ENCODE results near the gene CCDC28B.

Gene CCDC28B

GRCh38 chr1:32221980-32222755 is 21.8 kb downstream of the CCDC28B start, which contains the start of the genes EIF3I and TMEM234:
Gene EIF3I (plus strand): TSS chr1:32222407. CDS start chr1:32222442, 35 bp downstream.
Gene TMEM234 (minus strand): TSS chr1:32222353. CDS start chr1:32222322, 31 bp downstream.
- DNase-seq (ENCODE audit: low read depth): peak; percentile 91
- TF ChIP-seq CTCF (IDR thresholded peaks at IDR 0.05; ENCODE audit: insufficient read depth, low read depth, low read length, missing control alignments): no peak
- peak within 1 kb of the TSS; percentile 89 for H3K4me3 ChIP-seq (ENCODE audit: low read depth, low read length)

DNA sequence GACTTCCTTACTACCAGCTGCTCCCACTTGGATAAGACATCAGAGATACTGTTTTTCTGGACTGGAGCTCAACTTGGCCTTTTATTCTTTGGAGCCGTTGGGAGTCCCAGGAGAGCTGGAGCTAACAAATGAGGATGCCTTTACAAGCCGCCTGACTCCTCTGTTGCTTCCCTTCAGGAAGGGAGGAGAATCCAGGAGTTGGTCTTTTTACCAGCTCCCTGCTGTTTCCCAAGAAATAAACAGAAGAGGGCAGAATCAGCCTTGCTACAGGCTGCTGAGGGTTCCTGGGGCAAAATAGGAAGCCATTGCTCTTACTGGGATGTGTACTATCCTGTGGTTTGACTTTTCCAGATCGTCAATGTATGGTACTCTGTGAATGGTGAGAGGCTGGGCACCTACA is 23.3 kb downstream of the CCDC28B start:
- no peak for TF ChIP-seq CTCF (IDR thresholded peaks at IDR 0.05; ENCODE audit: insufficient read depth, low read depth, low read length, missing control alignments)
- DNase-seq (ENCODE audit: low read depth): no peak
- H3K4me3 ChIP-seq (ENCODE audit: low read depth, low read length): peak overlapping the region; percentile 13; the same call in 1 of the 2 replicates

DNA sequence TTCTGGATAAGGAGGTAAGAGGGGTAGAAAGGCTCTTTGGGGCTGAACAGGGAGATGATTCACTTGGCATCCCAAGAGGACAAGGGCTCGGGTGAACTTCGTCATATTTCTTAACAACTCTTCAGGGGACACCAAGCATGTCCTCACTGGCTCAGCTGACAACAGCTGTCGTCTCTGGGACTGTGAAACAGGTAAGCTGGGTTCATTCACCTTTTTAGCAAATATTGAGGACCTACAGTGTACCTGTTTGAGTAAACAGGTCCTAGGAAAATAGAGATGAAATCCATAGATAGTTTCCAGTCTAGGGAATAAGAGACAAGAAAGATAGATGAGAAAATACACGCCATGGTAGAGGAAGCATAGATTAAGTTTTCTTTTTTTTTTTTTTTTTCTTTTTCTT is 23.9 kb downstream of the CCDC28B start:
- H3K4me3 ChIP-seq (ENCODE audit: low read depth, low read length): no peak overlapping the region
- no peak for TF ChIP-seq CTCF (IDR thresholded peaks at IDR 0.05; ENCODE audit: insufficient read depth, low read depth, low read length, missing control alignments)
- DNase-seq (ENCODE audit: low read depth): no peak

DNA sequence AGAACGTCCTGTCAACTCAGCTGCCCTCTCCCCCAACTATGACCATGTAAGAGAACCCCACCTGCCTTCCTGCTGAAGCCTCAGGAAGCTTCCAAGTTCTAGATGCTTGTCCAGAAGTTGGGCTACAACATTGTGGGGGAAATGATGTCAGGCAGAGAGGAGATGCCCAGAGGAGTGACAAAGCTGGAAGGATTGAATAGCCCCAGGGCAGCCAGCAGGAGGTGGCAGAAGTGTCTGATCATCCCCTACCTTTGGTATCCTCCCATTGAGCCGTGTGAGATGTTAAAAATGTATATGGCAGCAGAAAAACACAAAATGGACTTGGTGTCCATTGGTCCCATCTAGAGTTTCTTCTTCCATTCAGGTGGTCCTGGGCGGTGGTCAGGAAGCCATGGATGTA is 28.4 kb downstream of the CCDC28B start:
- H3K4me3 ChIP-seq (ENCODE audit: low read depth, low read length): no peak overlapping the region
- TF ChIP-seq CTCF (IDR thresholded peaks at IDR 0.05; ENCODE audit: insufficient read depth, low read depth, low read length, missing control alignments): no peak
- DNase-seq (ENCODE audit: low read depth): no peak

GRCh38 chr1:32231843-32232432 is 31.5 kb downstream of the CCDC28B start:
- no peak for TF ChIP-seq CTCF (IDR thresholded peaks at IDR 0.05; ENCODE audit: insufficient read depth, low read depth, low read length, missing control alignments)

GRCh38 chr1:32232558-32233304 is 32.3 kb downstream of the CCDC28B start:
- no peak for TF ChIP-seq CTCF (IDR thresholded peaks at IDR 0.05; ENCODE audit: insufficient read depth, low read depth, low read length, missing control alignments)
- no peak for DNase-seq (ENCODE audit: low read depth)

More at GRCh38 chr1:32231843-32232432, 31.5 kb downstream of the CCDC28B start:
- H3K4me3 ChIP-seq (ENCODE audit: low read depth, low read length): no peak overlapping the region
- DNase-seq (ENCODE audit: low read depth): no peak

More at GRCh38 chr1:32232558-32233304, 32.3 kb downstream of the CCDC28B start:
- no peak overlapping the region for H3K4me3 ChIP-seq (ENCODE audit: low read depth, low read length)

Data from GM12865 (cell line).